HG02943 (cell line): ENCODE measurements around the gene CYP1B1.

Source experiments
- ATAC-seq: cut with Tn5 transposase; IDR thresholded peaks from one replicate; pipeline ENCODE4 v1.9.1; 2021; ENCODE audit warnings: mild to moderate bottlenecking, low read depth, moderate library complexity; ENCODE audit not compliant: unreplicated experiment

Gene CYP1B1

GRCh38 chr2:38076710-38077430 is 919 bp upstream of the CYP1B1 start:
- ATAC-seq, result no peak

- ATAC-seq, result no peak
Measured at GRCh38 chr2:38076152-38076709, 280 bp upstream of the CYP1B1 start.

GRCh38 chr2:38074764-38075506 is 1.0 kb downstream of the CYP1B1 start:
- ATAC-seq, result no peak

- ATAC-seq, result no peak
Measured at GRCh38 chr2:38074058-38074763, 1.7 kb downstream of the CYP1B1 start.

GRCh38 chr2:38073211-38074057 is 2.5 kb downstream of the CYP1B1 start:
- ATAC-seq, result no peak

- no peak for ATAC-seq
Measured at GRCh38 chr2:38070438-38070837, 5.5 kb downstream of the CYP1B1 start.

- no peak for ATAC-seq
Measured at GRCh38 chr2:38068234-38068633, 7.7 kb downstream of the CYP1B1 start.

GRCh38 chr2:38066421-38067115 is 9.4 kb downstream of the CYP1B1 start:
- ATAC-seq, result no peak

GRCh38 chr2:38065502-38066135 is 10.3 kb downstream of the CYP1B1 start:
- no peak for ATAC-seq

- no peak for ATAC-seq
Measured at GRCh38 chr2:38064801-38065501, 11.0 kb downstream of the CYP1B1 start.

- no peak for ATAC-seq
Measured at GRCh38 chr2:38060236-38061018, 15.5 kb downstream of the CYP1B1 start.

GRCh38 chr2:38057651-38058410 is 18.1 kb downstream of the CYP1B1 start:
- ATAC-seq, result no peak

- ATAC-seq, result no peak
Measured at GRCh38 chr2:38056216-38056615, 19.7 kb downstream of the CYP1B1 start.

GRCh38 chr2:38045811-38046210 is 30.1 kb downstream of the CYP1B1 start:
- no peak for ATAC-seq

- no peak for ATAC-seq
Measured at GRCh38 chr2:38039121-38039910, 36.6 kb downstream of the CYP1B1 start.

- ATAC-seq, result no peak
Measured at GRCh38 chr2:38038682-38039081, 37.3 kb downstream of the CYP1B1 start.
